GM21367 (cell line): Measurements from ENCODE around the gene RASSF6.
"Not testable (repeated sequence)": the region's sequence is repeated elsewhere in the genome, so short reads cannot be mapped to it uniquely, and the experiment has no call there.

ENCODE experiments used
- ATAC-seq: cut with Tn5 transposase; IDR thresholded peaks from one replicate; pipeline ENCODE4 v1.9.1; 2021; ENCODE audit not compliant: unreplicated experiment

The RASSF6 gene, protein sequence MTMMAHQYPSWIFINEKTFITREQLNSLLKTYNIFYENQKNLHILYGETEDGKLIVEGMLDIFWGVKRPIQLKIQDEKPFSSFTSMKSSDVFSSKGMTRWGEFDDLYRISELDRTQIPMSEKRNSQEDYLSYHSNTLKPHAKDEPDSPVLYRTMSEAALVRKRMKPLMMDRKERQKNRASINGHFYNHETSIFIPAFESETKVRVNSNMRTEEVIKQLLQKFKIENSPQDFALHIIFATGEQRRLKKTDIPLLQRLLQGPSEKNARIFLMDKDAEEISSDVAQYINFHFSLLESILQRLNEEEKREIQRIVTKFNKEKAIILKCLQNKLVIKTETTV

DNA sequence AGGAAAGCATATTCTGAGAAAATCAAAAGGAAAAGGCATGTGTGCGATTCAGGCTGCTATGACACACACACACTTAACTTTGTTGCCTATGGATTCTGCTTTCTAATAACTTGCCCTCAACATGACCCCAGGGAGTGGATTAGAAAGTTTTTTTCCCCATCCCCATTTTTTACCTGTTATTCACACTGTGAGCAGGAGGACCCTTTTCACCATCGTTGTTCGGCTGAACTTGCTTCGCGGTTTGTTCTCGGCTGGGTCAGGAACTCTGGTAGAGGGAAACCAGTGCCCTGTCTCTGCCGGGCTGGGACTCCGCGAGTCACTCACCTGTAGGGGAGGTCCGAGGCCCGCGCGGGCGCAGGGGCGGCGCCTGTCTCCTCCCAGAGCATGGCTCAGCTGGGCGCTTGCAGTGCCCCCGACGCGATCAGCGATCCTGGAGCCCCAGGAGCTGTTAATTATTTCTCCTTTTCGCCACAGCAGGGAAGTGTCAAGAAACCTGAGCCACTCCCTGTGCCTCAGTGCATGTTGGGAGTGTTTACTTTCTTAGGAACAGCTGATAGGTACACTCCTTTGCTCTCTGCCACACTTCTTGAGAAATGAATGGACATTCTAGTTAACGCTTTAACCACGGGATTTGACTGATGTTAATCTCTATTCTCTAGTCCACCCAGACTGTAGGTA is at the start of gene RASSF6:
Gene RASSF6 (minus strand): TSS at position 322 of the 678 bp plus-strand sequence. CDS start 8,641 bp downstream, outside the sequence.
- ATAC-seq = peak; percentile 90

DNA sequence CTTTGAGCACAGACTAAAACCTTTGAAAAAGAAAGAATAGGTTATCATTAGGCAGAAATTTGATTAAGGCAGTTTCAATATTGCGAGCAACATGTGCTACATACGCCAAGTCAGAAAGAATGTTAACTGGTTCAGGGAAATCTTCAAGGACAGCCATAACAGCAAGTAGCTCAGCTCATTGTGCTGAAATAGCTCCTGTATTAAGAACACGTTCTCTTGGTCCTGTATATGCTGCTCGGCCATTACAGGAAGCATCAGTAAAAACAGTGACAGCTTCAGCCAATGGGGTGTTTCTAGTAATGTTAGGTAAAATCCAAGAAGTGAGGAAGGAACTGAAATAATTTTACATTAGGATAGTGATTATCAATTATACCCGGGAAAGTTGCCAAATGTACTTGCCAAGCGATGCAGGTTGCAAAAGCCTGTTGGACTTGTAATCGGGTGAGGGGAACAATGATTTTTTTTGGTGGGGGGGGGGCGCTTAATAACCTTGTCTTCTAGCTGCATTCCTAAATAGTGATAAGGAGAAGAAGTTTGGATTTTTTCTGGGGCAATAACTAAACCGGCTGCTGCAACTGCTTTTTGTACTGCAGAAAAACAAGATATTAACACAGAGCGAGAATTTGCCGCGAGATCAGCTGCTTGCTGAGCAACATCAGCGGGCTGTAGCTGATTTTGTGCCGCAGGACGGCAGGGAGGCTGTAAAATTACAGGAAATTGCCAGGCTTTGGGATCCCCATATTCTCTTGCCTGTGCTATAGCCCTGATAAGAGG is 49.4 kb upstream of the RASSF6 start:
- ATAC-seq = no peak

DNA sequence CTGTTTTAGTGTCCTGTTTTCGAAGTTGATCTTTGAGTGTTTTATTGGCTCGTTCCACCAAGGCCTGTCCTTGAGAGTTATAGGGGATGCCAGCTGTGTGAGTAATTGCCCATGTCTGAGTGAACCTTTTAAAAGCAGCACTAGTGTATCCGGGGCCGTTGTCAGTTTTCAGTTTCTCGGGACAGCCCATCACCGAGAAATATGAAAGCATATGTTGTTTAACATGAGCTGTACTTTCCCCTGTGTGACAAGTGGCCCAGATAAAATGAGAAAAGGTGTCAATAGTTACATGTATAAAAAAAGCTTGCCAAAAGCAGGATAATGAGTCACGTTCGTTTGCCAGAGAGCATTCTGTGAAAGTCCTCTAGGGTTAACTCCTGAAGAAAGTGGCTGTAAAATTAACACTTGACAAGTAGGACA is 48.6 kb upstream of the RASSF6 start:
- ATAC-seq = no peak

DNA sequence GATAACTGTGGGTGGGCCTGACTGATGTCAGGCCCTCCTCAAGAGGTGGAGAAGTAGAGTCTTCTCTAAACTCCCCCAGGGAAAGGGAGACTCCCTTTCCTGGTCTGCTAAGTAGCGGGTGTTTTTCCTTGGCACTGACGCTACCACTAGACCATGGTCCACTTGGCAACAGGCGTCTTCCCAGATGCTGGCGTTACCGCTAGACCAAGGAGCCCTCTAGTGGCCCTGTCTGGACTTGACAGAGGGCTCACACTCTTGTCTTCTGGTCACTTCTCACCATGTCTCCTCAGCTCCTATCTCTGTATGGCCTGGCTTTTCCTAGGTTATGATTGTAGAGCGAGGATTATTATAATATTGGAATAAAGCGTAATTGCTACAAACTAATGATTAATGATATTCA is 45.7 kb upstream of the RASSF6 start:
- not testable (repeated sequence) for ATAC-seq

DNA sequence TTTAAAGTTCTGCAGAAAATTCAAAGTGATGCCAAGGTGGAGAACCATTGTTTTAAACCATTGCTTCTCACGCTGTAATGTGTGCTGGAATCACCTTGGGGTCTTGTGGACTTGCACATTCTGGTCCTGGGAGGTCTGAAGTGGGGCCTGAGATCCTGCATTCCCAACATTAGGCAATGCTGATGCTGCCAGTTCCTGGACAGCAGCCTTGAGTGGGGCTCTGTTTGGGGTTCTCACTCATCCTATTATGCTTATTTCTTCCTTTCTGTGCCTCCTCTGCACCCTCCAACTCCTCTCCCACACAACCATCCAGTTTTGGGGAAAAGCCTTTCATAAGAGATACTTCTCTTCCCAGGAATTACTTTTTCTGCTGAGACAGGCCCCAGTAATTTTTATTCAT is 44.2 kb upstream of the RASSF6 start:
- ATAC-seq = no peak

DNA sequence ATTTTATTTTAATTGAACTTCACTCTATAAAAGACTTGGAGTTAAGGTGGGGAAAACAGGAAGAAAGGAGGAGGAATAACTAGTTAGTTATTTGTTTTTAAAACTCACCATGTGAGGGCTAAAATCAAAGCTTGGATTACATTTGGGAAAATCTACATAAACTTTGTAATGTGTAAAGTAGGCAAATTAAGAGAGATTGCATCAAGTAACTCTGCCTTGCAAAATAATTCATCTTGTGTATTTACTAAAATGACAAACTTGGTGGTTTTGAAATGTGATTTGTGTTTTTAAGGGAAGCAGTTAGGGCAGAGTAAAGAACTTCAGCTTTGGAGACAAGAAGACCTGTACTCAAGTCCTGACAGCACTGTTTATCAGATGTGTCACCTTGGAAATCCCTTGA is 43.3 kb upstream of the RASSF6 start:
- no peak for ATAC-seq

DNA sequence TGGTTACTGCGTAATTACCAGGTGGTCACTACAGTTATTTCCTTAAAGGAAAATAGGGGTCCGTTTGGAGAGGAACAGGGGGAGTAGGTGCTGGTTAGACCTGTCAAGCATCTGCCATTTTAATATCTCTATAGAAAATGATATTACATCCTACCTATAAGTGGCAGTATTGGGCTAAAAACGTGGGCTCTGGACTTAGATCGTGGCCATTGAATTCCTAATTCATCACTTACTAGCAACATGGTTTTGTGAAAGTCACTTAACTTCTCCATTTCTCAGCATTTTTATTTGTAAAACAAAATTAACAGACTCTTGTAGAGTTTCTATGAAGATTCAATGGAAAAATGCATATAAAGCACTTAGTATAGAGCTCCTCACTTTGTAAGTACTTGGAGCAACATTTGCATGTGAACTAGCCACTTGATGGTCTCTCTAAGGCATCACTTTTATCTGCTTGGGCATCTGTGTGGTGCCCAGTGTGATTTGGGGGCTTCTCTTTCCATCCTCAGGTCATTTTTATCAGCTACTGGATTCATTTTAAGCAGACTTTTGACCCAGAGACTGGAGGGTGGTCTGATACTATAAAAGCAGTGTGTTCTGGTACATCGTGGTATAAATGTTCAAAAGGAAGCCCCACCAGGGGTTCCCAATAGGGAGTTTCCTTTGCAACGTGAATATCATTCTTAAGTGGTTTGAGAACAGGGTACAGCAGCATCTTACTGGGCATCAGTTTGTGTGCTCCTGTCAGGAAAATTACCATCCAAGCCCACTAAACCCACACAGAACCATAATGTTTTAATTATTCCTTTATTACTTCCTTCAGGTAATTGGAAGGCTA is 42.7 kb upstream of the RASSF6 start:
- no peak for ATAC-seq

DNA sequence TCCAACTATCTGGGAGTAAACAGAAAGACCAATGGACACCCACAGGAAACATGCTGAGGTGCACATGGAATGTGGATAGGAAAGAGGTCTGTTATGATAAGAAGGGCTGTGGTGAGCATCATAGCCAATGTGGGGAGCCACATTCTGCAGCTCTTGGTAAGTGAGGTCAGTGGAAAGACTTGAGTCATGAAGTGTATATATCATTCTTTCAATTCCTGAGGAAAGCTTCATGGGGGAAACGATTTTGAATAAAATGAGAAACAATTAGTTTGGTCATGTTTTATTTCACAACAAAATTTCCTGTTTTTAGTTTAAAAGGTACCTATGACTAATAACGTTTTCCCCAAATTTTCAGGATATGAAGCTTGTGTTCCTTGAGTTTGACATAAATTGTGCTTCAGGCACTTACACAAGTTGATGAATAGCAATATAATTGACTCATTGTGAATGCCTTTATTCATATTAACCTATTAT is 41.4 kb upstream of the RASSF6 start:
- no peak for ATAC-seq

DNA sequence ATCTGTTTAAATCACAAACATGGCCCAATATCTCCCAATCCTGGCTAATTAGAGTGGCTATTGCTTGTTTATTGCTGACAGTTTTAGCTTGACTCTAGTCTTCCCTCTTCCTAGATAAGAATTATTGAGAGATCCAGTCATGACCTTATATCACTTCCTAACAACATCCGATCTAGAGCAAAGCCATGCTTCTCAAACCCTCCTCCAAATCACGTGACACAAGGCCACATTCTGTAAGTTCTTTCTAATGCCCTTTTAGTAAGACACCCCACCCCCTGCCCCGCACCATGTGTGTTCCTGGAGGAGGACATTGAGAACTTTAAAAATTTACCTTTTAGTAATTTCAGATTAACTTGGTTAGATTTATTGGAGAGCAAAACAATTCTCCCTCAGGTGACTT is 40.6 kb upstream of the RASSF6 start:
- ATAC-seq = no peak

DNA sequence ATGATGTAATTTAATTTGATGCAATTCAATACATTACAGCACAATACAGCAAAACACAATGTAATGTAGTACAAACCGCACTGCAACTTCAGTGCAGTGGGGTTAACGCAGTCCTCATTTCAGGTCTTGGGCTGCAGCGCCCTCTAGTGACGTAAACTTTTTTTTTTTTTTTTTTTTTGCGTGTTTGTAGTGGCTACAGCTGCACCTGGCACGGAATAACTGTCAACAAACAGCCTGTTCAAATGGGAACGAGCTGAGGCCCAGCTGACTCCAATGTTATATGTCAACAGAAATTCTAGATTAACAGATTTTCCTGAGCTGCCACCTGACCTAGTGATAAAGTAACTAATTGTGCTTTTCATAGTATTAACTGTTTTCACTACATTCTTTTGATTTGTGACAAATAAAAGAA is 33.5 kb upstream of the RASSF6 start:
- ATAC-seq = peak; percentile 70

DNA sequence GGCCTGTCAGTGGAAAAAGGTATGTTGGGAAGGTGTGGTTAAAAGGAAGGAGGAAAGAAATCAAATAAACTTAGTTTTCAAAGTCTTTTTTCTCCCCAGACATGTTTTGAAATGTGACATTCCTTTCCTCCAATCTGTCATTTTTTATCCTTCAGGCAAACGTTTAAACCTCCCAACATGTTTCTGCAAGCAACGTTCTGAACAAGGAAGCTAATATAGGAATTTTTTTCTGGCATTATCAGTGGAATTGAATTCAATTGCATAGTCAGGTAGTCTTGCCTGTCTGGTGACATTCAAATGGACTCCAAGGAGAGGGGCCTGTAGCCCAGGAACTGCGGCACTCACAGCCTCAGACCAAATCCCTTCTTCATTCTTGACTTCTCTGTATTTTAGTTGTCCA is 30.0 kb upstream of the RASSF6 start:
- ATAC-seq = no peak

DNA sequence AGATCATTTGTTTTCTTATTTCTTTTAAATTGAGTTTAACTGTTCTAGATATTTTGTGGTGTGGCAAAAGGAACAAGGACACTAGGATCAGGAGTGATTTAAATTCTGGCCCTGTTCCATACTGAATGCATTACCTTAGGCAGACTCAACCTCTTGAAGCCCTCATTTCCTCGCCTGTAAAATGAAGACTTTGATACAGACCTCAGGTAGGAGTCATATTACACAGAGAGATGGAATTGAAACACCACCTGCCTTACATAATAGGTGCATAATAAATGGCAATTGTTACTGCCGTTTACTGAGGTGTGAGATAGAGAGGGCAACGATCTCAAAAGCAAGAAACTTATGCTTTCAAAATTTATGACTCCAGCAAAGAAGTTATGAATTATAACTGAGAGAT is 28.2 kb upstream of the RASSF6 start:
- ATAC-seq = no peak

DNA sequence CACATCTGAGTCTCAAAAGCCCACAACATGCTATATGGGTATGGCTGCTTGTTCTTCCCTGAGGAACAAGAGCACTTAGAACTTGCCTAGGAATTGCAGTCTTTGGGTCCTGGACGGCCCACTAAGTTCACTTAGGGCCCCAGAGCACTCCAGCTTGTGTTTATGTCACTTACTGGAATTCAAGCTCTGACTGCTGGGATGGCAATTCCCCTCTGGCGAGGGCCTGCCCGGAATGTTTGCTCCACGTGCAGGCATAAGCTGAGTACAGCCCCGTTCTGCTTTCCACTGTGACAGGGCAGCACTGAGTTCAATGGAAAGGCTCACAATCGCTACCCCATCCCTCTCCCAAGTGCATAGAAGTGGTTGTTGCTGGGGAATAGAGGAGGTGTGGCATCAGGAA is 25.9 kb upstream of the RASSF6 start:
- no peak for ATAC-seq

DNA sequence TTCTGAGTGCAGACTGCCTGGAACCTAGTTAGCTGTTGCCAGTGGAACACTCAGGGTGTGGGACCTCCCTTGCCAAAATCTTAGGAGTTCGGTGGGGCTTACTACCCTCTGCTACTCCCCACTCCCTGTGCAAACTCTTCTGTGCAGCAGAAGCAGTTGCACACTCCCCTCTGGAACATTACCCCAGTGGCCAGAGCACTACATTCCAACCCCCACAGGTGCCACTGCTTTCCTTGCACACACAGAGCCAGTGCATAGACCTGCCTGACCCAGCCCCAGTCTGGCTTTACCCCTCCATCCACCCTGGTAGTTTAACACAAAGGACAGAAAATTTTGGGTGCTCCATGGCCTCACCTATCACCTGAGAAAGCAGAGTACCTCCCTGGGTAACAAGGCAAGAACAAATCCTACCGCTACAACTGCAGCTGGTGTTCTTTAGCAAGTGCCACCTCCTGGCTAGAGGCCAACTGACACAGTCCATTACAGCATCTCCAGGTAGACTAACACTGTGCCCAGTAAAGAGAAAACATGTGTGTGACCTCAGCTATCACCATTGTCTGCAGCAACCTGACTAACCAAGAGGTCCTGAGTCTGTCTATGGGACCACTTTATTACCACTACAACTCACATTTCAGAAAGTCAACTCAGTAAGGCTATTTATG is 11.5 kb upstream of the RASSF6 start:
- ATAC-seq = no peak

DNA sequence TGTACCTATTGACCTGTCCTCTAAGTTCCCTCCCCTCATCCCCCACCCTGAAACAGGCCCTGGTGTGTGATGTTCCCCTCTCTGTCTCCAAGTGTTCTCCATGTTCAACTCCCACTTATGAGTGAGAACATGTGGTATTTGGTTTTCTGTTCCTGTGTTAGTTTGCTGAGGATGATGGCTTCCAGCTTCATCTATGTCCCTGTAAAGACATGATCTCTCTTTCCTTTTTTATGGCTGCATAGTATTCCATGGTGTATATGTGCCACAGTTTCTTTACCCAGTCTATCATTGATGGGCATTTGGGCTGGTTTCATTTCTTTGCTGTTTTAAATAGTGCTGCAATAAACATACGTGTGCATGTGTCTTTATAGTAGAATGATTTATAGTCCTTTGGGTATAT is 8.6 kb upstream of the RASSF6 start:
- ATAC-seq = not testable (repeated sequence)

DNA sequence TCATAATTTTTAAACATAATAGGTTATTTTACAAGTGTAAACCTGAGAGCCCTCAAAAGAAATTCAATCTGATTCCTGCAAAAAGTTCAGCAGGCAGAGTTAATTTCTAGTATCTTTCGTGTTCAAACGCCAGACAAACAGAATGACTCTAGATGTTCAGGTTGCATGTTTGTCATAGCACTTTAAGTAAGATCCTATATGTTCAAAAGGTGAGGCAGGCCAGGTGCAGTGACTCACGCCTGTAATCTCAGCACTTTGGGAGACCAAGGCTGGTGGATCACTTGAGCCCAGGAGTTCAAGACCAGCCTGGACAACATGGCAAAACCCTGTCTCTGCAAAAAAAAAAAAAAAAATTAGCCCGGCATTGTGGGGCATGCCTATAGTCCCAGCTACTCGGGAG is 1.1 kb upstream of the RASSF6 start:
- no peak for ATAC-seq

DNA sequence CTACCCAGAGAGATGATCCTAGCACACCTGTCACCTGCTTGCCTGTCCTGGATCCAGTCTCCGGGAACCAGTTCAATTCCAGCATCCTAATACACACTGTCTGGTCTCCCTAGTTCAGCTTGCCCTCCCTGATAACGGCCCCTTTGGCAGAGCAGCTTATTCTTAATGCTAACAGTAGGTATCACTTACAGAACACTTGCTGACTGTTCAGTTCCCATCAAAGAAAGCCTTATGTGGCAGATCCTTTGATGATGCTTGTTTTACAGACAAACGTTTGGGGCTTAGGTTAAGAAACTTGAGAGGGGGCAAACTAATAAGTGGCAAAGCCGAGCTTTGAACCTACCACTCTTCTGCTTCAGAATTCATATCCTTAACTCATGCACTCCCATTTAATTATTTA is 890 bp downstream of the RASSF6 start:
- ATAC-seq = no peak

DNA sequence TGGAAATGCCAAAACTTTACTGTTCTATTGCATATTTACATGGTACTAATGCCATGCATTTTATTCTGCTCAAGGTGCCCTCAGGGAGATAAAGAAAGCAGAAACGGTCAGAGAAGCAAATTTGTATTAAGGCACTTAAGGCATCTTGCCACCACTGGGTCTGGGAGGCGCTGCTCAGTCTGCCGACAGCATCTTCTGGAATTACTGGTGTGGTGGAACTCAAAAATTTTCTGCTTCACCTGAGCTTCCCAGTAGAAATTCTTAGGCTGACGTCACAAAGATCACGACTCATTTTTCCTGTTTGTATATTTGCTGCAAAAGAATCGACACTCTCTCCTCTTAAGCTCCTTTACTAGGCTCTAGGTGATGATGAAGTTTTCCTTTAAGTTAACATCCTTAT is 3.0 kb downstream of the RASSF6 start:
- no peak for ATAC-seq

DNA sequence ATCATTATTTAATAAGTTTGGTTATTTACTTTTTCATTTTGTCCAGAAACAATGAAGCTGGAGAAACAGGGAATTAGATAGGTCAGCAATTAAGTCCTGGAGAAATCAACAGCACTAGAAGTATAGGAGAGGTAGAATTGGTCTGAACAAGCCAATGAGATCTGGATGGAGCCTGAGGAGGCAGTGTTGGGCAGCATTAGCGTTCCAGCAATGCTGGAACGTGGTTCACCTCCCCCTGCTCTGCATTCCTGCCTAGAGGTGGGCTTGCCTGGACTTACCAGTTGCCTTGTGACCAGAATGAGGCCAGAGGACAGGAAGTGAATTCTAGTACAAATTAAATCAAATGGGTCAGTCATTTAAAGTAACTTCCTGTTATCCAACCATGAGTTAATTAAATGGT is 4.6 kb downstream of the RASSF6 start:
- ATAC-seq = no peak

DNA sequence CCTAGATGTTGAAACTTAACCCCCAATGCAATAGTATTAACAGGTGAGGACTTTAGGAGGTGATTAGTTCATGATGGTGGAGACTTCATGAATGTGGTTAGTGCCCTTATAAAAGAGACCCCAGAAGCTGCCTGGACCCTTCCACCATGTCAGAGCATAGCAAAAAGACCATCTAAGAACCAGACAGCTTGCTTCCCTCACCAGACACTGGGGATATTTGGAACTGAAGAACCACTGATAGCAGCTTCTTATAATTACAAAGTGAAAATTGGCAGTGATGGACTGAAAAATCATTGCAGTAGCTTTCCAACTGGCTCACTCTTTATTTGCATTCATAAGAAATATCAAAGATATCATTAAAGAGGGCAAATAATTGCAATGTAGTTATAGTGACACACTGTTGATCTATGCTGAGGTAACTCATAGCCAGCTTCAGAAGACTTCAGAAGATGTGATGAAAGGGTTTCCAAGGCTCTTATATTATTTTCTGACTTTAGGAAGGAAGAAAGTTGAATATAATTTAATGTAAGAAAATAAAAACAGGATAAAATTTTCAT is 5.8 kb downstream of the RASSF6 start:
- ATAC-seq = no peak
